GM18951 (cell line): ENCODE data around the gene LRRC27.
A peak's percentile ranks its signal among the peaks of the same experiment; 100 is the strongest.

Source experiments
- POLR2A ChIP-seq: IDR thresholded peaks from 4 replicates; pipeline ENCODE4 v1.6.1; 2011; ENCODE audit warnings: mild to moderate bottlenecking; ENCODE audit not compliant: insufficient read length, insufficient read depth; ENCODE audit errors: extremely low read depth
- in situ Hi-C: fragments of 300-500 bp; cut with MboI; formaldehyde crosslinking; loops from one replicate; pipeline ENCODE4 v1.12.0; 2022; ENCODE audit warnings: low sequenced_read_pairs, mixed read lengths, inconsistent platforms; ENCODE audit not compliant: unreplicated experiment

LRRC27 gene

GRCh38 chr10:132420469-132420980 is 88.5 kb downstream of the LRRC27 start:
- in situ Hi-C loops, result no loop called here

GRCh38 chr10:132420981-132421846 is 89.2 kb downstream of the LRRC27 start:
- in situ Hi-C loops, result no loop called here
- TF ChIP-seq POLR2A, result peak; percentile 12

More at GRCh38 chr10:132420469-132420980, 88.5 kb downstream of the LRRC27 start:
- TF ChIP-seq POLR2A, result no peak

GRCh38 chr10:132421847-132422751 is 90.1 kb downstream of the LRRC27 start:
- in situ Hi-C loops, result no loop called here
- peak; percentile 21 for TF ChIP-seq POLR2A

- in situ Hi-C loops, result no loop called here
- no peak for TF ChIP-seq POLR2A
Measured at GRCh38 chr10:132422903-132423825, 91.2 kb downstream of the LRRC27 start.

- in situ Hi-C loops, result no loop called here
- no peak for TF ChIP-seq POLR2A
Measured at GRCh38 chr10:132423966-132424861, 92.2 kb downstream of the LRRC27 start.

- TF ChIP-seq POLR2A, result no peak
- in situ Hi-C loops, result no loop called here
Measured at GRCh38 chr10:132425029-132425756, 93.2 kb downstream of the LRRC27 start.

GRCh38 chr10:132425757-132426155 is 93.8 kb downstream of the LRRC27 start:
- in situ Hi-C loops, result no loop called here
- TF ChIP-seq POLR2A, result no peak

- in situ Hi-C loops, result no loop called here
Measured at GRCh38 chr10:132427006-132427771, 95.2 kb downstream of the LRRC27 start.

GRCh38 chr10:132427939-132428367 is 96.0 kb downstream of the LRRC27 start:
- no peak for TF ChIP-seq POLR2A
- in situ Hi-C loops, result no loop called here

More at GRCh38 chr10:132427006-132427771, 95.2 kb downstream of the LRRC27 start:
- no peak for TF ChIP-seq POLR2A

GRCh38 chr10:132428486-132428995 is 96.5 kb downstream of the LRRC27 start:
- in situ Hi-C loops, result no loop called here
- no peak for TF ChIP-seq POLR2A
